Measurements from ENCODE around the gene ORAI2.

ORAI2 gene

GRCh38 chr7:102456327-102456726 is 23.0 kb downstream of the ORAI2 start:
- peak; percentile 12 for DNase-seq (ENCODE audit: low spot score)
- in situ Hi-C loops (cut with MboI; ENCODE audit: low pct_unique_long_range_greater_than_20kb, low sequenced_read_pairs, unreplicated experiment) = no loop called here
- no peak for TF ChIP-seq CTCF (IDR thresholded peaks at IDR 0.05; ENCODE audit: extremely low read depth, insufficient read depth, missing control alignments)

GRCh38 chr7:102457352-102457924 is 24.1 kb downstream of the ORAI2 start:
- DNase-seq (ENCODE audit: low spot score) = peak; percentile 17
- in situ Hi-C loops (cut with MboI; ENCODE audit: low pct_unique_long_range_greater_than_20kb, low sequenced_read_pairs, unreplicated experiment) = no loop called here
- TF ChIP-seq CTCF (IDR thresholded peaks at IDR 0.05; ENCODE audit: extremely low read depth, insufficient read depth, missing control alignments) = no peak

- in situ Hi-C loops (cut with MboI; ENCODE audit: low pct_unique_long_range_greater_than_20kb, low sequenced_read_pairs, unreplicated experiment) = no loop called here
- no peak for TF ChIP-seq CTCF (IDR thresholded peaks at IDR 0.05; ENCODE audit: extremely low read depth, insufficient read depth, missing control alignments)
- DNase-seq (ENCODE audit: low spot score) = peak; percentile 15
Observed at GRCh38 chr7:102459221-102459844, 26.0 kb downstream of the ORAI2 start.

- peak; percentile 20 for DNase-seq (ENCODE audit: low spot score)
- TF ChIP-seq CTCF (IDR thresholded peaks at IDR 0.05; ENCODE audit: extremely low read depth, insufficient read depth, missing control alignments) = no peak
- in situ Hi-C loops (cut with MboI; ENCODE audit: low pct_unique_long_range_greater_than_20kb, low sequenced_read_pairs, unreplicated experiment) = no loop called here
Observed at GRCh38 chr7:102460467-102460866, 27.1 kb downstream of the ORAI2 start.

GRCh38 chr7:102463841-102464576 is 30.6 kb downstream of the ORAI2 start:
- TF ChIP-seq CTCF (IDR thresholded peaks at IDR 0.05; ENCODE audit: extremely low read depth, insufficient read depth, missing control alignments) = no peak
- in situ Hi-C loops (cut with MboI; ENCODE audit: low pct_unique_long_range_greater_than_20kb, low sequenced_read_pairs, unreplicated experiment) = no loop called here
- DNase-seq (ENCODE audit: low spot score) = peak; percentile 54

GRCh38 chr7:102464577-102465280 is 31.4 kb downstream of the ORAI2 start, which contains the start of the genes ALKBH4 and LRWD1:
Gene ALKBH4, minus strand, starts transcription at chr7:102464863. Its CDS starts 27 bp downstream, at chr7:102464836.
Gene LRWD1, plus strand, starts transcription at chr7:102464984. Its CDS starts 97 bp downstream, at chr7:102465081.
- peak; percentile 100 for DNase-seq (ENCODE audit: low spot score)
- in situ Hi-C loops (cut with MboI; ENCODE audit: low pct_unique_long_range_greater_than_20kb, low sequenced_read_pairs, unreplicated experiment) = loop anchor here (5.0 kb wide), 1 partner anchor 62 kb away; no protein-coding TSS in a partner anchor
- TF ChIP-seq CTCF (IDR thresholded peaks at IDR 0.05; ENCODE audit: extremely low read depth, insufficient read depth, missing control alignments) = peak; percentile 26
